Ascending aorta (tissue), 2 donors: ENCODE results near the gene ZDHHC3. TPM values are rescaled to one million over a fixed set of nuclear protein-coding genes. Genes with fewer than 3 reads are reported as not detected.

ENCODE experiments used
- DNase-seq, 2 donors: peaks; one replicate each; pipeline ENCODE4 v3.0.0-alpha.2; 2019; ENCODE audit warnings: low spot score in 2 of 2
- H3K27ac ChIP-seq, 2 donors: fragments of 200-600 bp; sonication (generic); one replicate each; pipeline ENCODE4 v1.5.1; 2016 to 2017; ENCODE audit warnings: mild to moderate bottlenecking in 1 of 2
- H3K27me3 ChIP-seq: fragments of 200-600 bp; sonication (generic); one replicate; pipeline ENCODE4 v1.5.1; 2017
- H3K36me3 ChIP-seq, 2 donors: fragments of 200-600 bp; sonication (generic); one replicate each; pipeline ENCODE4 v1.5.1; 2016
- H3K4me1 ChIP-seq, 2 donors: fragments of 200-600 bp; sonication (generic); one replicate each; pipeline ENCODE4 v1.5.1; 2016 to 2017; ENCODE audit warnings: mild to moderate bottlenecking in 1 of 2
- H3K4me3 ChIP-seq, 2 donors: fragments of 200-600 bp; sonication (generic); one replicate each; pipeline ENCODE4 v1.5.1; 2016 to 2017; ENCODE audit warnings: mild to moderate bottlenecking in 1 of 2
- H3K9me3 ChIP-seq, 2 donors: fragments of 200-600 bp; sonication (generic); one replicate each; pipeline ENCODE4 v1.5.1; 2016
- CTCF ChIP-seq, 3 experiments: fragments of 200-600 bp in 2 of 3; fragments of 450-650 bp in 1 of 3; sonication (generic) in 2 of 3; IDR thresholded peaks; one replicate each; pipeline ENCODE4 v1.5.1; 2016 to 2019; ENCODE audit warnings: antibody characterized with exemption in 3 of 3, mild to moderate bottlenecking in 1 of 3, moderate library complexity in 1 of 3
- intact Hi-C: fragments of 100-400 bp; cut with DNase I; formaldehyde crosslinking; loops from one replicate; pipeline ENCODE4 v1.15.1; 2023
- total RNA-seq: library from RNA; depleted of rRNA; stranded (reverse); fragments of >200 nt; gene quantifications from one replicate; pipeline ENCODE4 v1.1.0, GENCODE V29; 2016

Gene ZDHHC3
- total RNA-seq, 1 donor from 2014 or later: 67.8 TPM

GRCh38 chr3:45009868-45010267 is 33.9 kb upstream of the ZDHHC3 start:
- peaks cover 9 to 25% of the 10 kb centered on the region in 2 donors for H3K4me1 ChIP-seq

GRCh38 chr3:45008117-45008516 is 32.1 kb upstream of the ZDHHC3 start:
- intact Hi-C loops: no loop called here
- TF ChIP-seq CTCF (IDR thresholded peaks at IDR 0.05): no peak
- H3K27ac ChIP-seq: peak overlapping the region in 1 of 2 donors; percentile 2
- H3K9me3 ChIP-seq: no peaks in the 10 kb centered on the region
- H3K36me3 ChIP-seq: peaks cover 0 to 44% of the 10 kb centered on the region in 2 donors
- H3K27me3 ChIP-seq: no peaks in the 10 kb centered on the region
- H3K4me1 ChIP-seq: peaks cover 9 to 25% of the 10 kb centered on the region in 2 donors
- no peak overlapping the region for H3K4me3 ChIP-seq
- DNase-seq: no peak

More at GRCh38 chr3:45009868-45010267, 33.9 kb upstream of the ZDHHC3 start:
- no peak for TF ChIP-seq CTCF (IDR thresholded peaks at IDR 0.05)
- intact Hi-C loops: loop anchor here (5.0 kb wide), 1 partner anchor 33 kb away; the partner anchor contains the start of genes EXOSC7 and ZDHHC3
- no peaks in the 10 kb centered on the region for H3K9me3 ChIP-seq
- no peaks in the 10 kb centered on the region for H3K27me3 ChIP-seq
- no peak for DNase-seq
- peak overlapping the region; percentile 72 to 90 for H3K27ac ChIP-seq
- peaks cover 0 to 36% of the 10 kb centered on the region in 2 donors for H3K36me3 ChIP-seq
- no peak overlapping the region for H3K4me3 ChIP-seq

GRCh38 chr3:45007091-45007490 is 31.1 kb upstream of the ZDHHC3 start:
- Histone ChIP-seq H3K9me3 (no peaks in the 10 kb centered on the region), H3K27me3 (no peaks in the 10 kb centered on the region), H3K36me3 (peaks cover 0 to 54% of the 10 kb centered on the region in 2 donors), H3K4me3 (no peak overlapping the region), H3K4me1 (peaks cover 9 to 18% of the 10 kb centered on the region in 2 donors), H3K27ac (no peak overlapping the region)
- TF ChIP-seq CTCF (IDR thresholded peaks at IDR 0.05): no peak
- no peak for DNase-seq
- intact Hi-C loops: no loop called here

- Histone ChIP-seq H3K4me3 (no peak overlapping the region), H3K4me1 (no peaks in the 10 kb centered on the region), H3K36me3 (peaks cover 10 to 78% of the 10 kb centered on the region in 2 donors), H3K27me3 (no peaks in the 10 kb centered on the region), H3K9me3 (no peaks in the 10 kb centered on the region), H3K27ac (no peak overlapping the region)
- TF ChIP-seq CTCF (IDR thresholded peaks at IDR 0.05): no peak
- no peak for DNase-seq
- intact Hi-C loops: no loop called here
Measured at GRCh38 chr3:45003859-45004258, 27.9 kb upstream of the ZDHHC3 start.

GRCh38 chr3:45003406-45003805 is 27.4 kb upstream of the ZDHHC3 start:
- TF ChIP-seq CTCF (IDR thresholded peaks at IDR 0.05): no peak
- H3K4me3 ChIP-seq: no peak overlapping the region
- intact Hi-C loops: no loop called here
- H3K4me1 ChIP-seq: no peaks in the 10 kb centered on the region
- H3K27me3 ChIP-seq: no peaks in the 10 kb centered on the region
- H3K27ac ChIP-seq: no peak overlapping the region
- peaks cover 14 to 78% of the 10 kb centered on the region in 2 donors for H3K36me3 ChIP-seq
- no peaks in the 10 kb centered on the region for H3K9me3 ChIP-seq
- no peak for DNase-seq

- H3K27me3 ChIP-seq: no peaks in the 10 kb centered on the region
- intact Hi-C loops: no loop called here
- no peak overlapping the region for H3K4me3 ChIP-seq
- TF ChIP-seq CTCF (IDR thresholded peaks at IDR 0.05): no peak
- no peak overlapping the region for H3K27ac ChIP-seq
- no peaks in the 10 kb centered on the region for H3K4me1 ChIP-seq
- no peaks in the 10 kb centered on the region for H3K9me3 ChIP-seq
- DNase-seq: no peak
- H3K36me3 ChIP-seq: peaks cover 21 to 79% of the 10 kb centered on the region in 2 donors
Measured at GRCh38 chr3:45002720-45003119, 26.7 kb upstream of the ZDHHC3 start.
